ENCODE results near the gene FAM107B. TPM values are rescaled to one million over a fixed set of nuclear protein-coding genes. Genes with fewer than 3 reads are reported as not detected.

FAM107B gene
- total and polyA plus RNA-seq, 2 of the 13 experiments (the other 11 are each of a cell fraction or from before 2014, with no cell fraction given), result 15.7 to 24.8 TPM

DNA sequence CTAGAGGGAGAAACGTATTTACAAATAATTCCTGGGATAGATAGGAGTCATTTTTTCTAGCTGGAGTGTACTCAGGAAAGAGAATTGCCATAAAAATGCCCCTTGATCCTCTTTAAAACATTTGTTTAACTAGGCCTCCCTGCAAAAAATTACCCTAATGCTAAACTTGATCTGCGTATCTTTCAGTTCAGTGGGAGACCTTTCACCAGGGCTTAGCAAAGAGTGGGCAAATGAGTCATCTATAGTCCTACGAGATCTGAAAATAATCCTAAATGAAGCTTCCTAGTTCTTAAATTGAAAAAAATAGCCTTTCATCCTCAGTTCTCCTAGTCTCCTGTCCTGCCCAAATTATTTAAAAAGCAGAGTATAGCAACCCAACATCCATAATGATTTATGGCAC, 245.3 kb downstream of the FAM107B start:
- ChIA-PET CTCF (ENCODE audit: low intra/inter-chr PET ratio, low total read pairs) (no interaction called here), POLR2A (no interaction called here)
- Histone ChIP-seq H3K27ac (ENCODE audit: extremely low read length, insufficient read depth, low read length) (no peak overlapping the region), H3K4me3 (replicated peaks in 1 of 3; ENCODE audit: insufficient read depth in 1 of 3, low read depth in 2 of 3, low read length in 3 of 3) (no peak overlapping the region), H3K4me1 (ENCODE audit: insufficient read depth, low read length) (peaks cover 36% of the 10 kb centered on the region), H2AFZ (ENCODE audit: low read length) (no peak overlapping the region), H3K9me3 (ENCODE audit: low read length) (no peaks in the 10 kb centered on the region), H3K9ac (ENCODE audit: insufficient read depth, low read depth, low read length) (no peak overlapping the region), H3K36me3 (replicated peaks in 1 of 2; ENCODE audit: control insufficient read depth in 1 of 2, insufficient read depth in 2 of 2, low read length in 2 of 2) (peaks cover 6 to 11% of the 10 kb centered on the region in 2 experiments; a peak in 4 of 5 replicates), H3K79me2 (ENCODE audit: insufficient read depth, low read length) (peaks cover 11% of the 10 kb centered on the region), H4K20me1 (ENCODE audit: insufficient read depth, low read length) (peaks cover 19% of the 10 kb centered on the region), H3K27me3 (ENCODE audit: control insufficient read depth in 1 of 2, insufficient read depth in 2 of 2, low read length in 2 of 2) (no peaks in the 10 kb centered on the region), H3K4me2 (ENCODE audit: low read depth, low read length) (no peak overlapping the region)
- intact Hi-C loops (cut with micrococcal nuclease; ENCODE audit: unreplicated experiment) (no loop called here), in situ Hi-C loops (cut with HindIII; ENCODE audit: extremely low pct_ligation_motif_present, low pct_unique_long_range_greater_than_20kb) (no loop called here)
- DNase-seq (ENCODE audit: low spot score) (no peak), FAIRE-seq (no peak), ATAC-seq (no peak)
- WGBS (ENCODE audit: low lambda C conversion rate), result 60% methylated on average over 3 of the region's 3 CpGs
- TF ChIP-seq, protein P1, sequence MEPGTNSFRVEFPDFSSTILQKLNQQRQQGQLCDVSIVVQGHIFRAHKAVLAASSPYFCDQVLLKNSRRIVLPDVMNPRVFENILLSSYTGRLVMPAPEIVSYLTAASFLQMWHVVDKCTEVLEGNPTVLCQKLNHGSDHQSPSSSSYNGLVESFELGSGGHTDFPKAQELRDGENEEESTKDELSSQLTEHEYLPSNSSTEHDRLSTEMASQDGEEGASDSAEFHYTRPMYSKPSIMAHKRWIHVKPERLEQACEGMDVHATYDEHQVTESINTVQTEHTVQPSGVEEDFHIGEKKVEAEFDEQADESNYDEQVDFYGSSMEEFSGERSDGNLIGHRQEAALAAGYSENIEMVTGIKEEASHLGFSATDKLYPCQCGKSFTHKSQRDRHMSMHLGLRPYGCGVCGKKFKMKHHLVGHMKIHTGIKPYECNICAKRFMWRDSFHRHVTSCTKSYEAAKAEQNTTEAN (CRISPR knock-in tag; conservative IDR thresholded peaks at IDR 0.05), result no peak
- no peak for TF ChIP-seq ASH2L (IDR thresholded peaks at IDR 0.05; ENCODE audit: insufficient read length, low read depth, low read length)
- TF ChIP-seq FIP1L1 (IDR thresholded peaks at IDR 0.05; ENCODE audit: borderline replicate concordance, insufficient read depth, low read depth, low read length), result no peak
- no peak for TF ChIP-seq ADNP (CRISPR knock-in tag; IDR thresholded peaks at IDR 0.05)
- no TSS peak for BruUV-seq (replicated peaks)

DNA sequence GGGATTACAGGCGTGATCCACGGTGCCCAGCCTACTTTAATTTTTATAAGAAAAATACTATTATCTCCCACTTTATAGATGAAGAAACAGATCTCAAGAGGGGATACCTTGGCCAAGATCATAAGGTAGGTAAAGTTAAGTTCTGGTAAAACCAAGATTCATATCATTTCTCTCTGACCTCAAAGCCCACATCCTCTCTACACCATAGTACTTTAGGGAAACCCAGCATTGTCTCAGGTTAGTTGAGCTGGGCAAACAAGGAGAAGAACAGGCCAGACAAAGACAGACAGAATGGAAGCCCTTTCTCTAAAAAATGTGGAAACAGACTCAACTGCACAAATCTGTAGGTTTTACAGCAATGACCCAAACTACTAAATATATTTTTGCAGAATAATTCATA, 246.2 kb downstream of the FAM107B start:
- Histone ChIP-seq H3K4me3 (replicated peaks in 1 of 3; ENCODE audit: insufficient read depth in 1 of 3, low read depth in 2 of 3, low read length in 3 of 3) (no peak overlapping the region), H3K27me3 (ENCODE audit: control insufficient read depth in 1 of 2, insufficient read depth in 2 of 2, low read length in 2 of 2) (no peaks in the 10 kb centered on the region), H4K20me1 (ENCODE audit: insufficient read depth, low read length) (peaks cover 17% of the 10 kb centered on the region), H3K79me2 (ENCODE audit: insufficient read depth, low read length) (peaks cover 11% of the 10 kb centered on the region), H3K9ac (ENCODE audit: insufficient read depth, low read depth, low read length) (no peak overlapping the region), H3K4me2 (ENCODE audit: low read depth, low read length) (no peak overlapping the region), H3K4me1 (ENCODE audit: insufficient read depth, low read length) (peaks cover 27% of the 10 kb centered on the region), H3K36me3 (replicated peaks in 1 of 2; ENCODE audit: control insufficient read depth in 1 of 2, insufficient read depth in 2 of 2, low read length in 2 of 2) (peaks cover 6 to 11% of the 10 kb centered on the region in 2 experiments; a peak in 4 of 5 replicates), H2AFZ (ENCODE audit: low read length) (no peak overlapping the region), H3K27ac (ENCODE audit: extremely low read length, insufficient read depth, low read length) (no peak overlapping the region), H3K9me3 (ENCODE audit: low read length) (no peaks in the 10 kb centered on the region)
- POLR2A ChIA-PET, result no interaction called here
- in situ Hi-C loops (cut with HindIII; ENCODE audit: extremely low pct_ligation_motif_present, low pct_unique_long_range_greater_than_20kb) (no loop called here), intact Hi-C loops (cut with micrococcal nuclease; ENCODE audit: unreplicated experiment) (no loop called here)
- no peak for ATAC-seq
- DNase-seq (ENCODE audit: low spot score), result no peak
- 96% methylated on average over 2 of the region's 2 CpGs for WGBS (ENCODE audit: low lambda C conversion rate)
- CTCF ChIA-PET (ENCODE audit: low intra/inter-chr PET ratio, low total read pairs), result no interaction called here
- FAIRE-seq, result no peak
- BruUV-seq (replicated peaks), result no TSS peak
- TF ChIP-seq POGZ (CRISPR knock-in tag; IDR thresholded peaks at IDR 0.05) (no peak), ZNF549 (CRISPR knock-in tag; IDR thresholded peaks at IDR 0.05) (no peak), TAF15 (IDR thresholded peaks at IDR 0.05; ENCODE audit: low read depth, low read length, poor library complexity, severe bottlenecking) (no peak), ARNTL (CRISPR knock-in tag; IDR thresholded peaks at IDR 0.05) (no peak), FOXA1 (IDR thresholded peaks at IDR 0.05) (no peak), FOXA1 (CRISPR knock-in tag; IDR thresholded peaks at IDR 0.05) (no peak), NONO (IDR thresholded peaks at IDR 0.05) (no peak), NONO (CRISPR knock-in tag; conservative IDR thresholded peaks at IDR 0.05) (no peak)
- TF ChIP-seq, protein P2, sequence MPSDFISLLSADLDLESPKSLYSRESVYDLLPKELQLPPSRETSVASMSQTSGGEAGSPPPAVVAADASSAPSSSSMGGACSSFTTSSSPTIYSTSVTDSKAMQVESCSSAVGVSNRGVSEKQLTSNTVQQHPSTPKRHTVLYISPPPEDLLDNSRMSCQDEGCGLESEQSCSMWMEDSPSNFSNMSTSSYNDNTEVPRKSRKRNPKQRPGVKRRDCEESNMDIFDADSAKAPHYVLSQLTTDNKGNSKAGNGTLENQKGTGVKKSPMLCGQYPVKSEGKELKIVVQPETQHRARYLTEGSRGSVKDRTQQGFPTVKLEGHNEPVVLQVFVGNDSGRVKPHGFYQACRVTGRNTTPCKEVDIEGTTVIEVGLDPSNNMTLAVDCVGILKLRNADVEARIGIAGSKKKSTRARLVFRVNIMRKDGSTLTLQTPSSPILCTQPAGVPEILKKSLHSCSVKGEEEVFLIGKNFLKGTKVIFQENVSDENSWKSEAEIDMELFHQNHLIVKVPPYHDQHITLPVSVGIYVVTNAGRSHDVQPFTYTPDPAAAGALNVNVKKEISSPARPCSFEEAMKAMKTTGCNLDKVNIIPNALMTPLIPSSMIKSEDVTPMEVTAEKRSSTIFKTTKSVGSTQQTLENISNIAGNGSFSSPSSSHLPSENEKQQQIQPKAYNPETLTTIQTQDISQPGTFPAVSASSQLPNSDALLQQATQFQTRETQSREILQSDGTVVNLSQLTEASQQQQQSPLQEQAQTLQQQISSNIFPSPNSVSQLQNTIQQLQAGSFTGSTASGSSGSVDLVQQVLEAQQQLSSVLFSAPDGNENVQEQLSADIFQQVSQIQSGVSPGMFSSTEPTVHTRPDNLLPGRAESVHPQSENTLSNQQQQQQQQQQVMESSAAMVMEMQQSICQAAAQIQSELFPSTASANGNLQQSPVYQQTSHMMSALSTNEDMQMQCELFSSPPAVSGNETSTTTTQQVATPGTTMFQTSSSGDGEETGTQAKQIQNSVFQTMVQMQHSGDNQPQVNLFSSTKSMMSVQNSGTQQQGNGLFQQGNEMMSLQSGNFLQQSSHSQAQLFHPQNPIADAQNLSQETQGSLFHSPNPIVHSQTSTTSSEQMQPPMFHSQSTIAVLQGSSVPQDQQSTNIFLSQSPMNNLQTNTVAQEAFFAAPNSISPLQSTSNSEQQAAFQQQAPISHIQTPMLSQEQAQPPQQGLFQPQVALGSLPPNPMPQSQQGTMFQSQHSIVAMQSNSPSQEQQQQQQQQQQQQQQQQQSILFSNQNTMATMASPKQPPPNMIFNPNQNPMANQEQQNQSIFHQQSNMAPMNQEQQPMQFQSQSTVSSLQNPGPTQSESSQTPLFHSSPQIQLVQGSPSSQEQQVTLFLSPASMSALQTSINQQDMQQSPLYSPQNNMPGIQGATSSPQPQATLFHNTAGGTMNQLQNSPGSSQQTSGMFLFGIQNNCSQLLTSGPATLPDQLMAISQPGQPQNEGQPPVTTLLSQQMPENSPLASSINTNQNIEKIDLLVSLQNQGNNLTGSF (CRISPR knock-in tag; IDR thresholded peaks at IDR 0.05), result no peak
